Measurements from ENCODE around the gene WNK2.
"Not testable (repeated sequence)": the region's sequence is repeated elsewhere in the genome, so short reads cannot be mapped to it uniquely, and the experiment has no call there.

The WNK2 gene

GRCh38 chr9:93183663-93184431 is at the start of gene WNK2:
WNK2 (plus strand) TSS chr9:93184139; CDS start chr9:93184930, 791 bp downstream.
- FAIRE-seq: no peak

GRCh38 chr9:93134740-93135444 is 49.0 kb upstream of the WNK2 start:
- FAIRE-seq (no peak), DNase-seq (ENCODE audit: insufficient read length, low spot score) (no peak)

More at GRCh38 chr9:93183663-93184431, at the start of gene WNK2:
- peak; percentile 71 for DNase-seq (ENCODE audit: insufficient read length, low spot score)

- no peak for FAIRE-seq
- DNase-seq (ENCODE audit: insufficient read length, low spot score): no peak
Measured at GRCh38 chr9:93136011-93136440, 47.9 kb upstream of the WNK2 start.

GRCh38 chr9:93137362-93137761 is 46.6 kb upstream of the WNK2 start:
- DNase-seq (ENCODE audit: insufficient read length, low spot score) (no peak), FAIRE-seq (no peak)

- DNase-seq (ENCODE audit: insufficient read length, low spot score) (no peak), FAIRE-seq (no peak)
Measured at GRCh38 chr9:93138171-93138764, 45.7 kb upstream of the WNK2 start.

GRCh38 chr9:93139365-93140182 is 44.4 kb upstream of the WNK2 start:
- no peak for FAIRE-seq
- DNase-seq (ENCODE audit: insufficient read length, low spot score): no peak

GRCh38 chr9:93141771-93142483 is 42.0 kb upstream of the WNK2 start:
- no peak for FAIRE-seq
- no peak for DNase-seq (ENCODE audit: insufficient read length, low spot score)

GRCh38 chr9:93143830-93144530 is 40.0 kb upstream of the WNK2 start:
- FAIRE-seq (no peak), DNase-seq (ENCODE audit: insufficient read length, low spot score) (no peak)

GRCh38 chr9:93146696-93147095 is 37.2 kb upstream of the WNK2 start:
- not testable (repeated sequence) for FAIRE-seq

GRCh38 chr9:93147632-93148031 is 36.3 kb upstream of the WNK2 start:
- DNase-seq (ENCODE audit: insufficient read length, low spot score): no peak
- no peak for FAIRE-seq

More at GRCh38 chr9:93146696-93147095, 37.2 kb upstream of the WNK2 start:
- not testable (repeated sequence) for DNase-seq (ENCODE audit: insufficient read length, low spot score)

GRCh38 chr9:93148721-93149120 is 35.2 kb upstream of the WNK2 start:
- DNase-seq (ENCODE audit: insufficient read length, low spot score) (no peak), FAIRE-seq (no peak)

GRCh38 chr9:93149361-93149760 is 34.6 kb upstream of the WNK2 start:
- no peak for FAIRE-seq
- DNase-seq (ENCODE audit: insufficient read length, low spot score): no peak

- DNase-seq (ENCODE audit: insufficient read length, low spot score): no peak
- FAIRE-seq: no peak
Measured at GRCh38 chr9:93151097-93151784, 32.7 kb upstream of the WNK2 start.

GRCh38 chr9:93154293-93154903 is 29.5 kb upstream of the WNK2 start:
- DNase-seq (ENCODE audit: insufficient read length, low spot score) (no peak), FAIRE-seq (no peak)

GRCh38 chr9:93155716-93156474 is 28.0 kb upstream of the WNK2 start:
- DNase-seq (ENCODE audit: insufficient read length, low spot score) (no peak), FAIRE-seq (no peak)

- FAIRE-seq: no peak
- no peak for DNase-seq (ENCODE audit: insufficient read length, low spot score)
Measured at GRCh38 chr9:93156475-93157008, 27.4 kb upstream of the WNK2 start.
